Activated T-cell treated with anti-CD3 and anti-CD28 coated beads for 4 hours (primary cell): ENCODE measurements around the gene RBP3.
"Not testable (repeated sequence)": the region's sequence is repeated elsewhere in the genome, so short reads cannot be mapped to it uniquely, and the experiment has no call there.

Experiments used
- DNase-seq: peaks from one replicate; pipeline ENCODE4 v3.0.0-alpha.2; 2020

The RBP3 gene

DNA sequence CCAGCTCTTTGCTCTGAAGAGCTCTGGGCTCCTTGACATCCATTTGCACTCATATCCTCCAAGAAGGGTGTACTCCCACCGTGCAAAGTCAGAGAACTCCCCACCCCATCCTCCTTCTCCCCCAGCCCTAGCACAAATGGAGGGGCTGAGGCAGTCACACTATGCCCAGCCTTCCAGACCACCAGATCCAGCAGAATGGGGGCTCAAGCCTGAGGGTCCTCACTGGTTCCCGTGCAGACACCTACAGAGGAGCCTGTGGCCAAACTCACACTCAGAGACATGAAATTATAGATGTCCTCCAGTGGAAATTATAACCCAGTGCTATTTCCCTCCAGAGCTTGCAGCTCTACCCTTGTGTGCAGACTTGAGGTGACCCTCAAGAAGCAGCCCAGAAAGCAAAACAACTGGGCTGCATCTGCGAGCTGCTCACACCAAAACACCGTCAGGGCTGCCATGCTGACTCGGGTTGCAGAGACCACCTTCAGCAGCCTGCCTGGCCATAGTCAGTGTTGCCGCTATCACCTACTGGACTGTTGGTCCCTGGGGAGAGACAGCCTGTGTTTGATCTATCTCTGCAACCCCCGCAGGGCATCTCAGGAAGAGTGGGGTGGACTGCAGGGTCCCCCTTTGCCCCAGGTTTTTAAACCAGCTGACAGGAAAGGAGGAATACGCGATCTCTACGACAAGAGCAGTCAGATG is 28.5 kb downstream of the RBP3 start:
- DNase-seq, result no peak

DNA sequence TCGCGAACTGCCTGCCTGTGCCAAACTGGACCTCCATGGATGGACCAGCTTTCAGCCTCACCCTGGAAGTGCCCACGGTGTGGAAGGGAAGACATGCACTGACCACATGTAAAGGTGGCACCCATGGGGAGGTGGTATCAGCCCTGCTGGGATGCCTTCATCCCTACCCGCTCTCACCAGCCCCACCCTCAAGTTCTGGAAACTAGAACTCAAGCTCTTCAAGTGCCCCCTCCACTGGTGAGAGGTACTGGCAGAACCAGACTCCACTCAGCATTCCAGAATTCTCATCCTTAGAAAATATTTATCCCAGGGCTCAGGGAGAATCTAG is 30.0 kb downstream of the RBP3 start:
- DNase-seq, result no peak

- no peak for DNase-seq
These were observed 30.7 kb downstream of the RBP3 start for GRCh38 chr10:47378606-47379444.

- no peak for DNase-seq
These were observed 31.3 kb downstream of the RBP3 start for GRCh38 chr10:47379445-47379785.

GRCh38 chr10:47379901-47380300 is 31.7 kb downstream of the RBP3 start:
- DNase-seq, result no peak

- DNase-seq, result no peak
These were observed 32.4 kb downstream of the RBP3 start for GRCh38 chr10:47380341-47381102.

DNA sequence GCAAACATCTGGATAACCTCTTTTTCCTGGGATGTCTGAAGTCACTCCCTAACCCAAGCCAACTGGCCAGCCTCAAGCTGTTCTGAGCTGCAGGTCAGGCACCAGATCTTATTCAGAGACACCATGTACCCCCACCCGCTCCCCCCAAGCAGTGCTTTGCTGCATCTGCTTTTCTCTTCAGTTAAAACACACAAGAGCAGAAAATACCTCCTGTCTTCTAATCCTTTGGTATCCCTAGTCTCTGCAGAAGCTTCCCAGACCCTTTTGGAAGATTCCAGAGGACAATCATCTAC is 32.9 kb downstream of the RBP3 start:
- DNase-seq, result no peak

- DNase-seq, result no peak
These were observed 33.5 kb downstream of the RBP3 start for GRCh38 chr10:47381427-47382379.

DNA sequence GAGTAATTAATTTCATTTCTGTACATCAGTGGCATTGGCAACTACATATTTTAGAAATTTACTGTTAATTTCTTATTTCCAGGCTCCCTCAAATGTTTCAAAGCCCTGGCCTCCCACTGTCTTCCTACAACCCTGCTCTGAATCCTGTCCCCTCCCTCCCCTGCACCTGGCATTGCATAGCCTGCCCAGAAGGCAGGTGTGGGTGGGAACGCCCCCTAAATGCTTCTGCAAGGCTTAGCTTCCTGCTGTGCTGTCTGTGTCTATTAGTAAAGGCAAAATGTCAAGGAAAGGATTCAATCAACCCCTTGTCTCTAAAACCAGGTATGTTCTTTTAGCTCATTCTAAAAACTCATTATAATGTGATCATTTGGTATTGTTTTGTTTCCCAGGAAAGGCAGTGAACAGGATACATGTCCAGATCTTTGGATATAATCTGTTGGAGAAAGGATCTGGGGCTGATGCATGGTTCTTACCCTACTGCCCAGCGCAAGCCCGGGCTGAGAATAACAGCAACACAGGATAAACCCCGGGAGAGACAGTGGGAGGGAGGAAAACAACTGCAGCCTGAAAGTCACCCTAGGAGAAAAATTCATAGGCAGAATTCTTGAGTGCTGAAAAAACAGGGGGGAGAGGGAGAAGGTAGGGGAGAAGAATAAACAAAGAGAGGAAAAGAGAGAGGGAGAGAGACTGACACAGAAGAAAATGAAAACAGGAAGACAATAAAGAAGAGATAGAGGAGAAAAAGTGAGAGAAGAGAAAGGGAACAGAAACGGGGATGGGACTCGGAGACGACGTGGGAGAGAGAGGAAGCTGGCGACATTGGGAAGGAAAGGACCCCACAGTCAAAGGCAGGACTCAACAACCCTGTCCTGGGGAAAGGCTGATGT is 35.3 kb downstream of the RBP3 start:
- no peak for DNase-seq

DNA sequence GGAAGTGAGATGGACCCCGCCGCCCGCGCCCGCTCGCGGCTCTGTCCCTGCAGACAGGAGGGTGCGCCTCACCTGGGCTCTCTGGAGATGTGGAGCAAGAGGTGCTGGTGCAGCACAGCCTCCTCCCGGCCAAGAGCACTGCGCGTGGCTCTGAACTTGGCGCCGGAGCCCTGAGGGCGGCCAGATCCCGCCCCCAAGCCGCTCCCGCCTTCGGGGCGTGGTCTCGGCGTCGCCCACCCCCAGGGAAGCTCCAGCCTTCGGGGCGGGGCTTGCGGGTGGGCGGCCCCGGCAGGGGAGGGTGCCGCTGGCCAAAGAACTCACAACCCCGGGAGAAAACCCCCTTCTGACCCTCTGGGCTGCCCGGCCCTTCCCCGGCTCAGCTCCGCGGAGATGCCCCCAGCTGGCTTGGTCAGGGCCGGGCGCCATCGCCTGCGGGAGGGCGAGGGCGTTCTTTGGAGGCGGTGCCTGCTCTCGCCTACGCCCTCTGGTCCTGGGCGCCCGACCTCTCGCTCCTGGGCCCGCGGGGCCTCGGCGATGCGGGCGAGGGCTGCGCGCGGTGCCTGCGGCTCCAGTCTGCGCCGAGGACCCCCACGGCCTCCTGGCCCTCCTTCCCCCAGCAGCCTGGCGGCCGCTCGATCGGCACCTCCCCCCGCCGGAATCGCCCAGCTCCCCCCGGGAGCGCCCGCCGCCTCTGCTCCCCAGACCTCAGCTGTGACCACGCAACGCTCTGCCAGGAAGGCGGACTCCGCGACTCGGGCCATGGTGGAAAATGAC is 36.2 kb downstream of the RBP3 start, which contains the start of gene ZNF488:
TSS of gene ZNF488 (minus strand) at position 146 of the 774 bp plus-strand sequence. CDS start 15,464 bp downstream, outside the sequence.
- peak; percentile 66 for DNase-seq

DNA sequence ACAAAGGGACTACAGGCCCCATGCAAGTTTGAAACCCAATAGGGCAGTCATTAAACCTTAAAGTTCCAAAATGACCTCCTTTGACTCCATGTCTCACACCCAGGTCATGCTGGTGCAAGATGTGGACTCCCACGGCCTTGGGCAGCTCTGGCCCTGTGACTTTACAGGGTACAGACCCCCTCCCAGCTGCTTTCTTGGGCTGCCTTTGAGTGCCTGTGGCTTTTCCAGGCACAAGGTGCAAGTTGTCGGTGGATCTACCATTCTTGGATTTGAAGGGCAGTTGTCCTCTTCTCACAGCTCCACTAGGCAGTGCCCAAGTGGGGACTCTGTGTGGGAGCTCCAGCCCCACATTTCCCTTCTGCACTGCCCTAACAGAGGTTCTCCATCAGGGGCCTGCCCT is 37.9 kb downstream of the RBP3 start:
- not testable (repeated sequence) for DNase-seq

GRCh38 chr10:47388879-47389278 is 40.7 kb downstream of the RBP3 start:
- DNase-seq, result no peak

- no peak for DNase-seq
These were observed 41.5 kb downstream of the RBP3 start for GRCh38 chr10:47389619-47390018.

DNA sequence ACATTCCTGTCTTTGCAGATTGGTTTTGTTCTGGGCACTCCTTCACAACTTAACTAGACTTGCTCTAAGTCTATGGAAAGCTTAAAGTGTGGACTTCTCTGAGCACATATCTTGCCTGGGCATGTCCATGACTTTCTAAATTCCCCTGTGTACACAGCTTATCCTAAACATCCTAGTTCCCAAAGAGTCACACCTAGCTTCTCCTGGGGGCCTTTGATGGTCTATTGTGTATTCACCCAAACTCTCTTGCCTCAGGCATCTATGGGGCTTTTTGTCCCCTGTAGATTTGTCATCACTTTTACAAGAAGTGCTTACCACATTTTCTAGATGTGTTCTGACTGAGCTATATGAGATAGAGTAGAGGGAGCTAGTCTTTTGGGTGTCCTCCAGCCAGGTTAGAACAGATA is 48.2 kb downstream of the RBP3 start:
- DNase-seq, result no peak

DNA sequence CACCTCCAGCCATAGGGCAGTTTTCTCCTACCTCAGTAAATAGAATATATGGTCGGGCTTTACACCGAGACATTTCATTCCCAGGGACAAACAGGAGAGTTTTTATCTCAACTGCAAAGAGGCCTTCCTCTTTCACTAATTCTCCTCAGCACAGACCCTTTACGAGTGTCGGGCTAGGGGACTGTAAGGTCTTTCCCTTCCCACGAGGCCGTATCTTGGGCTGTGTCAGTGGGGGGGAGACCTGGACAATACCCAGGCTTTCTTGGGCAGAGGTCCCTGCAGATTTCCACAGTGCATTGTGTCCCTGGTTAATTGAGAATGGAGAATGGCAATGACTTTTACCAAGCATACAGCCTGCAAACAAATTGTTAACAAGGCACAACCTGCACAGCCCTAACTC is 49.1 kb downstream of the RBP3 start:
- DNase-seq, result no peak

DNA sequence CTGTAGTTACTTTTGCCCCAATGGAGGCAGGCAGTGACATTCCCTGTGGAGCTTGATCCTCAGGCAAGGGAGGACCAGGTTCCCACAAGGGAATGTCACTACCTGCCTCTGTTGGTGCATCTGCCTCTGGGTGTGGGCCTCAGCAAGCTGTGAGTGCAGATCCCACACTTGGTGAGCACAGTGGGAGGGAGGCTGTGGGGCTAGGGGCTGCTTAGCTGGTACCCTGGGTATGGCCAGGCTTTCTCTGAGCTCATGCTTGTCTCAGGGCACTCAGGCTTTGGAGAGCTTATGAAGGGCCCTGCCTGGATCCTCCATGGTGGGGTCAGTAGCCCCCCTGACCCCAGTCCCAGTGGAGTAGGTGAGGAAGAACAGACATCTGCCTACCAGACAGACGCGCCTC is 52.1 kb downstream of the RBP3 start:
- DNase-seq, result no peak

DNA sequence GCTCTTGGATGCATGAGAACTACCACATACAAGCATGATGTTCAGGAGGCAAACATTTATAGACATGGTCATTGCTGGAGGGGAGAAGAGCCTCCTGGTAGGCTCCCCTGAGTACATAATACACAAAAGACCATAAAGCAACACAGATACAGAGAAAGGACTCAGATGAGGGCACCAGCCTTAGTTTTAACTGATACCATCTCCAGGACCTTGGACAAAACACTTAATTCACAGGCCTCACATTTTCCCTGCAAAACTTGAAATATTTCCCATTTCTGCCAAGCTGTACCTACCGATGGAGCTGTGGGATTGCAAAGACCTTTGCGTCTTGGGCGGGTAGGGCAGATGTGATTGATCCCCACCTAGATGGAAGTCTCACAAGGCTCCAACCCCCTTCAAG is 52.6 kb downstream of the RBP3 start:
- DNase-seq, result no peak

GRCh38 chr10:47401210-47401609 is 53.0 kb downstream of the RBP3 start:
- DNase-seq, result no peak

GRCh38 chr10:47401874-47402640 is 53.9 kb downstream of the RBP3 start:
- no peak for DNase-seq

DNA sequence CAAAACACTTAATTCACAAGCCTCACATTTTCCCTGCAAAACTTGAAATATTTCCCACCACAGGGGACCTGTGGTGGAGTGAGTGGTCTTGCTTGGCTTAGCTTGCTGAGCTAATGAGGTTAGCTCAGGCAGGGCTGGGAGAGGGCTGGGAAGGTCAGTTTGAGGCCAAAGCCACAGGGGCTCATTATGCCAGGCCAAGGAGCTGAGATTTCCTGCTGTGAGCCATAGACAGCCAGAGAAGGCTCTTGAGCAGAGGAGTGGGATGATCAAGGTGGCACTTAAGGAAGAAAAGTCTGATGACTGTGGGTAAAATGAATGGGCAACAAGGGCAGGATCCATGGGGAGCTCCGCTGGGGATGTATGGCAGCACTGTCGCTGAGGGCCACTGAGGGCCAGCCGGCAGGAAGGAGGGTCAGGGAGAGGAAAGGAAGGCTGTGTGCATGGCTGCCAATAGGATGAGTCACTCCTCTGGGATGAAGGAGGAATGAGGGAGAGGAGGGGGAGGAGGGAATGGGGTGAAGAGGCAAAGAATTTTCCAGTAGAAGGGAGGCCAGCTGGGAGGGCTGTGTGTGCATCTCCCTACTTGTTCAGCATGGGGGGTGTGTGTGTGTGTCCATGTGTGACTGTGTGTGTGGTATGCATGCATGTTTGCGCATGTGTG is 54.6 kb downstream of the RBP3 start:
- no peak for DNase-seq
